SK-N-SH treated with all-trans-retinoic acid at 6 μM for 48 hours (cell line): ENCODE measurements around the gene SRM.
"Not testable (repeated sequence)": the region's sequence is repeated elsewhere in the genome, so short reads cannot be mapped to it uniquely, and the experiment has no call there.

Experiments used
- ATAC-seq: fragments of 200-7000 bp; cut with Tn5 transposase; 3 replicates; pipeline ENCODE4 v1.9.1; 2020; ENCODE audit warnings: mild to moderate bottlenecking, moderate library complexity
- BACH2 ChIP-seq: fragments of 250-450 bp; sonication (Bioruptor Pico); IDR thresholded peaks from 2 replicates; pipeline ENCODE4 v1.9.0; 2021; ENCODE audit warnings: mild to moderate bottlenecking, borderline replicate concordance
- CSDC2 ChIP-seq: fragments of 250-450 bp; sonication (Bioruptor Pico); IDR thresholded peaks from 2 replicates; pipeline ENCODE4 v1.5.0; 2020; ENCODE audit warnings: mild to moderate bottlenecking, moderate library complexity
- ESRRG ChIP-seq: fragments of 250-450 bp; sonication (Bioruptor Pico); IDR thresholded peaks from 2 replicates; pipeline ENCODE4 v1.6.1; 2021; ENCODE audit warnings: mild to moderate bottlenecking
- GLIS3 ChIP-seq: fragments of 250-450 bp; sonication (Bioruptor Pico); IDR thresholded peaks from 2 replicates; pipeline ENCODE4 v1.5.0; 2020; ENCODE audit warnings: mild to moderate bottlenecking, moderate library complexity
- ISL1 ChIP-seq: fragments of 250-450 bp; sonication (Bioruptor Pico); IDR thresholded peaks from 2 replicates; pipeline ENCODE4 v2.1.2; 2022; ENCODE audit warnings: mild to moderate bottlenecking, moderate library complexity
- OSR1 ChIP-seq: fragments of 250-450 bp; sonication (Bioruptor Pico); IDR thresholded peaks from 2 replicates; pipeline ENCODE4 v1.8.0; 2022; ENCODE audit warnings: moderate library complexity, mild to moderate bottlenecking, inconsistent platforms
- PPARA ChIP-seq: fragments of 250-450 bp; sonication (Bioruptor Pico); IDR thresholded peaks from 2 replicates; pipeline ENCODE4 v1.5.0; 2020; ENCODE audit warnings: mild to moderate bottlenecking, borderline replicate concordance
- RARB ChIP-seq: fragments of 250-450 bp; sonication (Bioruptor Pico); IDR thresholded peaks from 2 replicates; pipeline ENCODE4 v1.8.0; 2021; ENCODE audit warnings: mild to moderate bottlenecking, moderate library complexity
- SNAI2 ChIP-seq: fragments of 250-450 bp; sonication (Bioruptor Pico); IDR thresholded peaks from 2 replicates; pipeline ENCODE4 v1.5.0; 2020; ENCODE audit warnings: mild to moderate bottlenecking, moderate library complexity
- TCF4 ChIP-seq: fragments of 250-450 bp; sonication (Bioruptor Pico); IDR thresholded peaks from 2 replicates; pipeline ENCODE4 v1.8.0; 2021; ENCODE audit warnings: mild to moderate bottlenecking, moderate library complexity, borderline replicate concordance
- TOX ChIP-seq: fragments of 250-450 bp; sonication (Bioruptor Pico); IDR thresholded peaks from 2 replicates; pipeline ENCODE4 v1.8.0; 2021; ENCODE audit warnings: mild to moderate bottlenecking, moderate library complexity, borderline replicate concordance
- ZC3H10 ChIP-seq: fragments of 250-450 bp; sonication (Bioruptor Pico); IDR thresholded peaks from 2 replicates; pipeline ENCODE4 v1.5.1; 2021; ENCODE audit warnings: mild to moderate bottlenecking, moderate library complexity
- ZFP3 ChIP-seq: fragments of 250-450 bp; sonication (Bioruptor Pico); IDR thresholded peaks from 2 replicates; pipeline ENCODE4 v1.5.0; 2020; ENCODE audit warnings: mild to moderate bottlenecking, moderate library complexity
- ZFP30 ChIP-seq: fragments of 450-650 bp; formaldehyde crosslinking; IDR thresholded peaks from 2 replicates; pipeline ENCODE4 v1.5.0; 2022; ENCODE audit warnings: mild to moderate bottlenecking, moderate library complexity
- ZNF565 ChIP-seq: fragments of 450-650 bp; formaldehyde crosslinking; conservative IDR thresholded peaks from 2 replicates; pipeline ENCODE4 v1.5.0; 2020; ENCODE audit warnings: low read depth, mild to moderate bottlenecking, moderate library complexity
- ZNF70 ChIP-seq: fragments of 450-650 bp; formaldehyde crosslinking; IDR thresholded peaks from 2 replicates; pipeline ENCODE4 v1.5.0; 2020; ENCODE audit warnings: mild to moderate bottlenecking, moderate library complexity
- ZNF8 ChIP-seq: fragments of 450-650 bp; formaldehyde crosslinking; IDR thresholded peaks from 2 replicates; pipeline ENCODE4 v1.5.0; 2020; ENCODE audit warnings: mild to moderate bottlenecking, moderate library complexity
- TF ChIP-seq, protein P1 (sequence below): fragments of 250-450 bp; sonication (Bioruptor Pico); IDR thresholded peaks from 2 replicates; pipeline ENCODE4 v1.5.0; 2020; ENCODE audit warnings: mild to moderate bottlenecking, moderate library complexity
- TF ChIP-seq, protein P2 (sequence below): fragments of 250-450 bp; sonication (Bioruptor Pico); IDR thresholded peaks from 2 replicates; pipeline ENCODE4 v1.5.1; 2020; ENCODE audit warnings: low read depth, mild to moderate bottlenecking, moderate library complexity
- TF ChIP-seq, protein P3 (sequence below): fragments of 250-450 bp; sonication (Bioruptor Pico); IDR thresholded peaks from 2 replicates; pipeline ENCODE4 v1.8.0; 2021; ENCODE audit warnings: low read depth, mild to moderate bottlenecking, moderate library complexity, borderline replicate concordance
- TF ChIP-seq, protein P4 (sequence below): fragments of 250-450 bp; sonication (Bioruptor Pico); IDR thresholded peaks from 2 replicates; pipeline ENCODE4 v1.8.0; 2020; ENCODE audit warnings: mild to moderate bottlenecking, moderate library complexity, borderline replicate concordance
- TF ChIP-seq, protein P5 (sequence below): fragments of 250-450 bp; sonication (Bioruptor Pico); IDR thresholded peaks from 2 replicates; pipeline ENCODE4 v1.5.1; 2021; ENCODE audit warnings: mild to moderate bottlenecking, moderate library complexity

SRM gene

DNA sequence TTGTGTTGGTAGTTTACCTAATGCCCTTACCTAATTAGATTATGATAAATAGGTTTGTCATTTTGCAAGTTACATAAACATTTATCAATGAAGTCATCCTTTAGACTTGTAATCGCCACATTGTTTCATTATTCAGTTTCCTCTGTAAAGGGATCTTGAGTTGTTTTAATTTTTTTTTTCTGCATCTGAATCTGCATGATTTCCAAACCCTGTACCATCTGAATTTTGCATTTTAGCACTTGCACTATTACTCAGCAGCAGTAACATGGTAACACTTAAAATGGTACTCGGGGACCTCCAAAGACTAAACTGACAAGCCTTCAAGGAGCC is 35.0 kb downstream of the SRM start (continued):
- TF ChIP-seq, protein P1, sequence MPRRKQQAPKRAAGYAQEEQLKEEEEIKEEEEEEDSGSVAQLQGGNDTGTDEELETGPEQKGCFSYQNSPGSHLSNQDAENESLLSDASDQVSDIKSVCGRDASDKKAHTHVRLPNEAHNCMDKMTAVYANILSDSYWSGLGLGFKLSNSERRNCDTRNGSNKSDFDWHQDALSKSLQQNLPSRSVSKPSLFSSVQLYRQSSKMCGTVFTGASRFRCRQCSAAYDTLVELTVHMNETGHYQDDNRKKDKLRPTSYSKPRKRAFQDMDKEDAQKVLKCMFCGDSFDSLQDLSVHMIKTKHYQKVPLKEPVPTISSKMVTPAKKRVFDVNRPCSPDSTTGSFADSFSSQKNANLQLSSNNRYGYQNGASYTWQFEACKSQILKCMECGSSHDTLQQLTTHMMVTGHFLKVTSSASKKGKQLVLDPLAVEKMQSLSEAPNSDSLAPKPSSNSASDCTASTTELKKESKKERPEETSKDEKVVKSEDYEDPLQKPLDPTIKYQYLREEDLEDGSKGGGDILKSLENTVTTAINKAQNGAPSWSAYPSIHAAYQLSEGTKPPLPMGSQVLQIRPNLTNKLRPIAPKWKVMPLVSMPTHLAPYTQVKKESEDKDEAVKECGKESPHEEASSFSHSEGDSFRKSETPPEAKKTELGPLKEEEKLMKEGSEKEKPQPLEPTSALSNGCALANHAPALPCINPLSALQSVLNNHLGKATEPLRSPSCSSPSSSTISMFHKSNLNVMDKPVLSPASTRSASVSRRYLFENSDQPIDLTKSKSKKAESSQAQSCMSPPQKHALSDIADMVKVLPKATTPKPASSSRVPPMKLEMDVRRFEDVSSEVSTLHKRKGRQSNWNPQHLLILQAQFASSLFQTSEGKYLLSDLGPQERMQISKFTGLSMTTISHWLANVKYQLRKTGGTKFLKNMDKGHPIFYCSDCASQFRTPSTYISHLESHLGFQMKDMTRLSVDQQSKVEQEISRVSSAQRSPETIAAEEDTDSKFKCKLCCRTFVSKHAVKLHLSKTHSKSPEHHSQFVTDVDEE (CRISPR knock-in tag) = no peak
- no peak for TF ChIP-seq ESRRG (CRISPR knock-in tag)

DNA sequence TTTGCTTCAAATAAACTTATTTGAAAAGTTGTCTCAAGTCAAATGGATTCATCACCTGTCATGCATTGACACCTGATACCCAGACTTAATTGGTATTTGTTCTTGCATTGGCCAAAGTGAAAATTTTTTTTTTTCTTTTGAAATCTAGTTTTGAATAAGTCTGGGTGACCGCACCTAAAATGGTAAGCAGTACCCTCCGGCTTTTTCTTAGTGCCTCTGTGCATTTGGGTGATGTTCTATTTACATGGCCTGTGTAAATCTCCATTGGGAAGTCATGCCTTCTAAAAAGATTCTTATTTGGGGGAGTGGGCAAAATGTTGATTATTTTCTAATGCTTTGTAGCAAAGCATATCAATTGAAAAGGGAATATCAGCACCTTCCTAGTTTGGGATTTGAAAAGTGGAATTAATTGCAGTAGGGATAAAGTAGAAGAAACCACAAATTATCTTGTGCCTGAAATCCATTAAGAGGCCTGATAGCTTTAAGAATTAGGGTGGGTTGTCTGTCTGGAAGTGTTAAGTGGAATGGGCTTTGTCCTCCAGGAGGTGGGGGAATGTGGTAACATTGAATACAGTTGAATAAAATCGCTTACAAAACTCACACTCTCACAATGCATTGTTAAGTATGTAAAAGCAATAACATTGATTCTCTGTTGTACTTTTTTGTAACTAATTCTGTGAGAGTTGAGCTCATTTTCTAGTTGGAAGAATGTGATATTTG is 35.5 kb downstream of the SRM start:
- TF ChIP-seq ZFP3 (no peak), OSR1 (no peak), ZC3H10 (CRISPR knock-in tag) (no peak), SNAI2 (CRISPR knock-in tag) (no peak)
- TF ChIP-seq, protein P2, sequence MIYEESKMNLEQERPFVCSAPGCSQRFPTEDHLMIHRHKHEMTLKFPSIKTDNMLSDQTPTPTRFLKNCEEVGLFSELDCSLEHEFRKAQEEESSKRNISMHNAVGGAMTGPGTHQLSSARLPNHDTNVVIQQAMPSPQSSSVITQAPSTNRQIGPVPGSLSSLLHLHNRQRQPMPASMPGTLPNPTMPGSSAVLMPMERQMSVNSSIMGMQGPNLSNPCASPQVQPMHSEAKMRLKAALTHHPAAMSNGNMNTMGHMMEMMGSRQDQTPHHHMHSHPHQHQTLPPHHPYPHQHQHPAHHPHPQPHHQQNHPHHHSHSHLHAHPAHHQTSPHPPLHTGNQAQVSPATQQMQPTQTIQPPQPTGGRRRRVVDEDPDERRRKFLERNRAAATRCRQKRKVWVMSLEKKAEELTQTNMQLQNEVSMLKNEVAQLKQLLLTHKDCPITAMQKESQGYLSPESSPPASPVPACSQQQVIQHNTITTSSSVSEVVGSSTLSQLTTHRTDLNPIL (CRISPR knock-in tag) = no peak
- no peak for ATAC-seq

GRCh38 chr1:11023201-11023600 is 36.6 kb downstream of the SRM start:
- no peak for TF ChIP-seq ZNF70 (CRISPR knock-in tag)
- no peak for TF ChIP-seq ZNF8
- ATAC-seq = no peak

- ATAC-seq = no peak
- TF ChIP-seq, protein P1 (CRISPR knock-in tag) = no peak
- TF ChIP-seq, protein P3, sequence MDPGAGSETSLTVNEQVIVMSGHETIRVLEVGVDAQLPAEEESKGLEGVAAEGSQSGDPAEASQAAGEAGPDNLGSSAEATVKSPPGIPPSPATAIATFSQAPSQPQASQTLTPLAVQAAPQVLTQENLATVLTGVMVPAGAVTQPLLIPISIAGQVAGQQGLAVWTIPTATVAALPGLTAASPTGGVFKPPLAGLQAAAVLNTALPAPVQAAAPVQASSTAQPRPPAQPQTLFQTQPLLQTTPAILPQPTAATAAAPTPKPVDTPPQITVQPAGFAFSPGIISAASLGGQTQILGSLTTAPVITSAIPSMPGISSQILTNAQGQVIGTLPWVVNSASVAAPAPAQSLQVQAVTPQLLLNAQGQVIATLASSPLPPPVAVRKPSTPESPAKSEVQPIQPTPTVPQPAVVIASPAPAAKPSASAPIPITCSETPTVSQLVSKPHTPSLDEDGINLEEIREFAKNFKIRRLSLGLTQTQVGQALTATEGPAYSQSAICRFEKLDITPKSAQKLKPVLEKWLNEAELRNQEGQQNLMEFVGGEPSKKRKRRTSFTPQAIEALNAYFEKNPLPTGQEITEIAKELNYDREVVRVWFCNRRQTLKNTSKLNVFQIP (CRISPR knock-in tag) = no peak
- TF ChIP-seq ISL1 (no peak), BACH2 (CRISPR knock-in tag) (no peak), TOX (CRISPR knock-in tag) (no peak), GLIS3 (CRISPR knock-in tag) (no peak), ZFP30 (CRISPR knock-in tag) (no peak), RARB (CRISPR knock-in tag) (no peak), TCF4 (CRISPR knock-in tag) (no peak), ZFP3 (no peak), ZC3H10 (CRISPR knock-in tag) (no peak), ESRRG (CRISPR knock-in tag) (no peak), ZNF565 (CRISPR knock-in tag) (no peak), PPARA (CRISPR knock-in tag) (no peak), CSDC2 (CRISPR knock-in tag) (no peak), ZNF70 (CRISPR knock-in tag) (no peak), ZNF8 (no peak)
- TF ChIP-seq, protein P2 (CRISPR knock-in tag) = no peak
- TF ChIP-seq, protein P4, sequence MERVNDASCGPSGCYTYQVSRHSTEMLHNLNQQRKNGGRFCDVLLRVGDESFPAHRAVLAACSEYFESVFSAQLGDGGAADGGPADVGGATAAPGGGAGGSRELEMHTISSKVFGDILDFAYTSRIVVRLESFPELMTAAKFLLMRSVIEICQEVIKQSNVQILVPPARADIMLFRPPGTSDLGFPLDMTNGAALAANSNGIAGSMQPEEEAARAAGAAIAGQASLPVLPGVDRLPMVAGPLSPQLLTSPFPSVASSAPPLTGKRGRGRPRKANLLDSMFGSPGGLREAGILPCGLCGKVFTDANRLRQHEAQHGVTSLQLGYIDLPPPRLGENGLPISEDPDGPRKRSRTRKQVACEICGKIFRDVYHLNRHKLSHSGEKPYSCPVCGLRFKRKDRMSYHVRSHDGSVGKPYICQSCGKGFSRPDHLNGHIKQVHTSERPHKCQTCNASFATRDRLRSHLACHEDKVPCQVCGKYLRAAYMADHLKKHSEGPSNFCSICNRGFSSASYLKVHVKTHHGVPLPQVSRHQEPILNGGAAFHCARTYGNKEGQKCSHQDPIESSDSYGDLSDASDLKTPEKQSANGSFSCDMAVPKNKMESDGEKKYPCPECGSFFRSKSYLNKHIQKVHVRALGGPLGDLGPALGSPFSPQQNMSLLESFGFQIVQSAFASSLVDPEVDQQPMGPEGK (CRISPR knock-in tag) = no peak
- TF ChIP-seq, protein P5, sequence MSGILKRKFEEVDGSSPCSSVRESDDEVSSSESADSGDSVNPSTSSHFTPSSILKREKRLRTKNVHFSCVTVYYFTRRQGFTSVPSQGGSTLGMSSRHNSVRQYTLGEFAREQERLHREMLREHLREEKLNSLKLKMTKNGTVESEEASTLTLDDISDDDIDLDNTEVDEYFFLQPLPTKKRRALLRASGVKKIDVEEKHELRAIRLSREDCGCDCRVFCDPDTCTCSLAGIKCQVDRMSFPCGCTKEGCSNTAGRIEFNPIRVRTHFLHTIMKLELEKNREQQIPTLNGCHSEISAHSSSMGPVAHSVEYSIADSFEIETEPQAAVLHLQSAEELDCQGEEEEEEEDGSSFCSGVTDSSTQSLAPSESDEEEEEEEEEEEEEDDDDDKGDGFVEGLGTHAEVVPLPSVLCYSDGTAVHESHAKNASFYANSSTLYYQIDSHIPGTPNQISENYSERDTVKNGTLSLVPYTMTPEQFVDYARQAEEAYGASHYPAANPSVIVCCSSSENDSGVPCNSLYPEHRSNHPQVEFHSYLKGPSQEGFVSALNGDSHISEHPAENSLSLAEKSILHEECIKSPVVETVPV = no peak
Observed at GRCh38 chr1:11019971-11020370, 39.8 kb downstream of the SRM start.

DNA sequence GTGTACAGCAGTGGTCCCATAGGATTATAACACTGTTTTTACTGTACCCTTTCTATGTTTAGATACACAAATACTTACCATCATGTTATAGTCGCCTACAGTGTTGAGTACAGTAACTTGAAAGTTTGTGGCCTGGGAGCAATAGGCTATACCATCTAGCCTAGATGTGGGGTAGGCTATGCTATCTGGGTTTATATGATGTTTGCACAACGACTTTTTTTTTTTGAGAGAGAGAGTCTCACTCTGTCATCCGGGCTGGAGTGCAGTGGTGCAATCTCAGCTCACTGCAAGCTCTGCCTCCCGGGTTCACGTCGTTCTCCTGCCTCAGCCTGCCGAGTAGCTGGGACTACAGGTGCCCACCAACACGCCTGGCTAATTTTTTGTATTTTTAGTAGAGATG is 40.5 kb downstream of the SRM start:
- not testable (repeated sequence) for ATAC-seq
